Activated B cell treated with CpG ODN at 0.5 μM for 24 hours (primary cell): Measurements from ENCODE around the gene TRIM54. TPM values are rescaled to one million over a fixed set of nuclear protein-coding genes. Genes with fewer than 3 reads are reported as not detected.
A peak's percentile ranks its signal among the peaks of the same experiment; 100 is the strongest.

Experiments
- ATAC-seq: fragments of 200-7000 bp; cut with Tn5 transposase; one replicate; pipeline ENCODE4 v1.10.0; 2021; ENCODE audit warnings: low read depth, mild to moderate bottlenecking, moderate library complexity
- CTCF ChIA-PET: fragments of 350-600 bp; sonication (Branson Sonifier 250); formaldehyde crosslinking; loops from one replicate; lab custom pipeline; 2021; ENCODE audit warnings: antibody characterized with exemption; lab: Charles Lee
- POLR2A ChIA-PET: fragments of 350-600 bp; sonication (Branson Sonifier 250); formaldehyde crosslinking; loops from one replicate; lab custom pipeline; 2021; ENCODE audit warnings: antibody characterized with exemption; lab: Charles Lee
- DNase-seq: peaks from one replicate; pipeline ENCODE4 v3.0.0; 2022
- H3K27ac Mint-ChIP-seq: one replicate; pipeline ENCODE4 v1.8.0; 2020; ENCODE audit warnings: mixed read lengths
- H3K27me3 Mint-ChIP-seq: one replicate; pipeline ENCODE4 v1.8.0; 2021; ENCODE audit warnings: mixed read lengths
- H3K36me3 Mint-ChIP-seq: one replicate; pipeline ENCODE4 v1.8.0; 2021; ENCODE audit warnings: low read depth, mixed read lengths
- H3K4me1 Mint-ChIP-seq: one replicate; pipeline ENCODE4 v1.8.0; 2021; ENCODE audit warnings: mixed read lengths
- H3K4me3 Mint-ChIP-seq: one replicate; pipeline ENCODE4 v1.8.0; 2020; ENCODE audit warnings: mild to moderate bottlenecking, mixed read lengths
- H3K9me3 Mint-ChIP-seq: one replicate; pipeline ENCODE4 v1.8.0; 2020; ENCODE audit warnings: mixed read lengths
- intact Hi-C: fragments of 100-400 bp; cut with micrococcal nuclease; formaldehyde crosslinking; loops from one replicate; pipeline ENCODE4 v1.15.1; 2024
- total RNA-seq: library from RNA; stranded (reverse); gene quantifications from 2 replicates; pipeline ENCODE4 v1.2.3, GENCODE V29; 2022
- TF ChIP-seq, protein P1 (sequence below): fragments of 200-600 bp; IDR thresholded peaks from one replicate; pipeline ENCODE4 v1.8.0; 2022; ENCODE audit warnings: antibody characterized with exemption, mild to moderate bottlenecking

Gene TRIM54
- total RNA-seq, 1 donor from 2014 or later: not detected

DNA sequence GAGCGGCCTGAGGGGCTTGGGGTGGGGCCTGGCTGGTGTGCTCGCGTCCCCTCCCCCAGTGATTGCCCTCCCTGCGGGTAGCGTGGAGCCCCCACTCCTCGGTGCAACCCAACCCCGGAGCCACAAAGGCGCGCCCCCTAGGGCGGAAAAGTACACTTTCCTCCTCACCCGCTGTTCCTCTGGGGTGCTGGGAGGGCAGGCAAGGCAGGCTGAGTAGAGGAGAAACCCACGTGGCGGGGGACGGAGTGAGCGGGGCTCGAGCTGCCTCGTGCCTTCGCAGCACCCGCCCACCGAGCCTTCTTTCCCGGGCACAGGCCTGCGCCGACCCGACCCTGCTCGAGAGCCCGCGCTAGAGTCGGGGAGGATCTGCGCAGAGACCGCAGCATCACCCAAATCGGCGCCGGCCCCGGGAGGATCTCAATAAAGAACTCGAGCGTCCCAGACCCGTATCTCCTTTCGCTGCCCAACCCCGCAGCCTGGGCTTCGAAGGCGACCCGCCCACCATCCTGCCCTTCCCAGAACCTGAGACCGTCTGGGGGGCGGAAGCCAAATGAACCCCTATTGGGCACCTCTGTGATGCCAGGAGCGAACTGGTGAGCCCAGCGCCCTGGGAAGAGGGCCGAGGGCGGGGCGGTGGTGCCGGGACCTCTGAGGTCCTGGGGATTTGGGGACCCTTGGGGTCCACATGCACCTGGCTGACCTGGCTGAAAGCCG is 24.5 kb downstream of the TRIM54 start:
- Mint-ChIP-seq H3K4me1 (peaks cover 11% of the 10 kb centered on the region), H3K9me3 (no peaks in the 10 kb centered on the region), H3K36me3 (peaks cover 24% of the 10 kb centered on the region), H3K27ac (no peak overlapping the region), H3K27me3 (peaks cover 18% of the 10 kb centered on the region), H3K4me3 (peak overlapping the region; percentile 35)
- DNase-seq (peak; percentile 28), ATAC-seq (peak; percentile 49)
- TF ChIP-seq, protein P1, sequence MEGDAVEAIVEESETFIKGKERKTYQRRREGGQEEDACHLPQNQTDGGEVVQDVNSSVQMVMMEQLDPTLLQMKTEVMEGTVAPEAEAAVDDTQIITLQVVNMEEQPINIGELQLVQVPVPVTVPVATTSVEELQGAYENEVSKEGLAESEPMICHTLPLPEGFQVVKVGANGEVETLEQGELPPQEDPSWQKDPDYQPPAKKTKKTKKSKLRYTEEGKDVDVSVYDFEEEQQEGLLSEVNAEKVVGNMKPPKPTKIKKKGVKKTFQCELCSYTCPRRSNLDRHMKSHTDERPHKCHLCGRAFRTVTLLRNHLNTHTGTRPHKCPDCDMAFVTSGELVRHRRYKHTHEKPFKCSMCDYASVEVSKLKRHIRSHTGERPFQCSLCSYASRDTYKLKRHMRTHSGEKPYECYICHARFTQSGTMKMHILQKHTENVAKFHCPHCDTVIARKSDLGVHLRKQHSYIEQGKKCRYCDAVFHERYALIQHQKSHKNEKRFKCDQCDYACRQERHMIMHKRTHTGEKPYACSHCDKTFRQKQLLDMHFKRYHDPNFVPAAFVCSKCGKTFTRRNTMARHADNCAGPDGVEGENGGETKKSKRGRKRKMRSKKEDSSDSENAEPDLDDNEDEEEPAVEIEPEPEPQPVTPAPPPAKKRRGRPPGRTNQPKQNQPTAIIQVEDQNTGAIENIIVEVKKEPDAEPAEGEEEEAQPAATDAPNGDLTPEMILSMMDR: no peak
- intact Hi-C loops: no loop called here
- ChIA-PET CTCF (no interaction called here), POLR2A (no interaction called here)

DNA sequence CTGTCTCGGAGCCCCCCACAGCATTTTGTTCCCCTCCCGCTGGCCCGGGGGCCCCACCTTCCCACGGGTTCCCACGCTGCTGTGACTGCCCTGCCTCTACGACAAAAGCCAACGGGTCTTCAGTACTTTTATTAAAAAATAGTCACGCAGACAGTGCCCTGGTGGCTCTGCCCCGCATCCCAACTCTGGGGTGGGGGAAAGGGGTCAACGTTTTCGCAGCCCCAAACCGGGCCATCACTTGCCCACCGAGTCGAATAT is 25.0 kb downstream of the TRIM54 start:
- intact Hi-C loops: no loop called here
- ATAC-seq (no peak), DNase-seq (no peak)
- ChIA-PET CTCF (no interaction called here), POLR2A (no interaction called here)
- H3K27ac Mint-ChIP-seq: no peak overlapping the region
- peaks cover 11% of the 10 kb centered on the region for H3K4me1 Mint-ChIP-seq
- peaks cover 25% of the 10 kb centered on the region for H3K36me3 Mint-ChIP-seq
- H3K27me3 Mint-ChIP-seq: peaks cover 18% of the 10 kb centered on the region
- no peaks in the 10 kb centered on the region for H3K9me3 Mint-ChIP-seq
- TF ChIP-seq, protein P1: no peak
- H3K4me3 Mint-ChIP-seq: peak overlapping the region; percentile 7

DNA sequence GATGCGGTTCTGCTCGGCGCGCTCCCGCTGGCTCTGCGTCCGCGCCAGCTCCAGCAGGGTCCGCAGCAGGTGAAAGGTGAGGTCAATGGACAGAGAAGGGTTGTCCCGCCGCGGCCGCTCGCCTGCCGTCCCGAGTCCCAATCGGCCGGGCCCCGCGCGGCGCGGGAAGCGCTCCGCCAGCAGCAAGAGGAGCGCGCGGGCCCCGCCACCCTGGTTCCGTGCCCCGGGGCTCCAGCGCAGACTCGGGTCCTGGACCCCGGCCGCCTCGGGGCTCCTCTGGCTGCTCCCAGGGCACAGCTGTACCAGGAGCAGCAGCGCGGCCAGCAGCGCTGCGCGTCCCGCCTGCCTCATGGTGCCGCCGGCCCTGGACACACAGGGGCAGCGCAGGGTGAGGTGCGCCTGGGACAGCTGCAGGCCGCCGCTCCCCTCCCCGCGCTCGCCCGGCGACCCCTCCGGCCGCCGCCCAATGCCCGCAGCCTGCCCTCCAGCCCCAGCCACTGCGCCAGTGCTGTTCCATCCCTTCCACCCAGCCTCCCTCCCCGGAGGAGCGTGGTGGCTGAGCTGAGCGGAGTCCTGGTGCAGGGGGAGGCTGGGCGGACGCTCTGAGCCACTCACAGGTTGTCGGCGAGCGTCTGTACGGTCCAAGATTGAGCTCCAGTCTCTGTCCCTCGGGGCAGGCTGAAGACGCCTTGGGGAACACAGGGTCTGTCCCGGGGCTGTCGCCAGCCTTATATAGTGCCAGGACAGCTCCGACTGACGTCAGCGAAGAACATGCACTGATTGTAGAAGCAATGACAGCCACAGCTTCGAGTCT is 25.5 kb downstream of the TRIM54 start:
- Mint-ChIP-seq H3K4me3 (no peak overlapping the region), H3K9me3 (no peaks in the 10 kb centered on the region), H3K36me3 (peaks cover 30% of the 10 kb centered on the region), H3K27ac (no peak overlapping the region), H3K27me3 (peaks cover 18% of the 10 kb centered on the region), H3K4me1 (peaks cover 10% of the 10 kb centered on the region)
- intact Hi-C loops: no loop called here
- ChIA-PET CTCF (no interaction called here), POLR2A (no interaction called here)
- TF ChIP-seq, protein P1: no peak
- DNase-seq (no peak), ATAC-seq (no peak)

DNA sequence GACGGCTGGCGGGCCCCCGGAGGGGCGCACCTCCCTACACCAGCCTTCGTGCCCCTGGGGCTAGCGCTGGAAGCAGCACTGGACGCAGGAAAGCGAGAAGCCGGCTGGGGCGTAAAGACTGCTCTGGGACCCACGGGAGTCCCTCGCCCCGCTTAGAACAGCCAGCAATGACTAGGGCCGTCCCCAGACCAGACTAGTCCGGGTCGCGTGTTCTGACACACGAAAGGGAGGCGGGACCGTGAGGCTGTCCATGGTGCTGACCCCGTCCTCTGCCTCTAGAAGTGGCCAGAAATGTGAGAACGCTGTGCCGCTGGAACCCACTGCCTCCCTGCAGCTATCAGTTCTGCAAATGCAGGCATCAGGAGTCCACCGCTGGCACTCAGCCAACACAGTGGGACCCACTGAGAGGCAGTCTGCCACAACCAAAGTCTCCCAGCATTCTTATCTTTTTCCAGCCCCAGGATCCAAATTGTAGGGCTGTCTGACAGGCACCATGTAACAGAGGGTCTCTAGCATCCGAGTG is 26.2 kb downstream of the TRIM54 start, which contains the start of gene UCN:
UCN (minus strand) TSS at position 87 of the 523 bp plus-strand sequence. CDS start 550 bp downstream, outside the sequence.
- H3K27me3 Mint-ChIP-seq: peaks cover 18% of the 10 kb centered on the region
- intact Hi-C loops: no loop called here
- ATAC-seq (no peak), DNase-seq (no peak)
- POLR2A ChIA-PET: no interaction called here
- H3K27ac Mint-ChIP-seq: no peak within 1 kb of the TSS
- peaks cover 30% of the 10 kb centered on the region for H3K36me3 Mint-ChIP-seq
- no peaks in the 10 kb centered on the region for H3K9me3 Mint-ChIP-seq
- CTCF ChIA-PET: no interaction called here
- TF ChIP-seq, protein P1: no peak
- peak within 1 kb of the TSS; percentile 7 for H3K4me3 Mint-ChIP-seq
- H3K4me1 Mint-ChIP-seq: peaks cover 7% of the 10 kb centered on the region

DNA sequence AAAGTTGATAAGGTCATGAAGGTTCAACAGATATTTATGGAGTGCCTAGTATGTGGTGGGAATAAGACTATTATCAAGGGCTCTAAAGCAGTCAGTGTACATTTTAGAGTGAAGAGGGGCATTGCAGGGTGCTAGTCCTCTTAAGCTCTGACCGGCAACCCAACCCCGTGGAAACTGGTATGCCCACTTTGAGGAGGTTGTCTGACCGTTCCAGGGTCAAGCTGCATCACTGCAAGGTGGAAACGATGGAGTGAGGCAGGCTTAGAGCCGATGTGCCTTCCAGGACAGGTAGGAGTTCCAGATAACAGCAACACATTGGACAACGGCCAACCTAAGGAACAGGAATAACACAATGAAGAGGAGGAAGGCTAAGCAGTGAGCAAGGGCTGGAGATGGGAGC is 27.4 kb downstream of the TRIM54 start:
- peaks cover 30% of the 10 kb centered on the region for H3K36me3 Mint-ChIP-seq
- TF ChIP-seq, protein P1: no peak
- H3K27me3 Mint-ChIP-seq: peaks cover 16% of the 10 kb centered on the region
- ChIA-PET POLR2A (interaction anchor here (0.7 kb wide), 1 partner anchor 414 kb away, joined by 3 read pairs; no protein-coding TSS in a partner anchor), CTCF (no interaction called here)
- no peak for ATAC-seq
- no peak for DNase-seq
- no peaks in the 10 kb centered on the region for H3K9me3 Mint-ChIP-seq
- H3K4me3 Mint-ChIP-seq: no peak overlapping the region
- intact Hi-C loops: no loop called here
- H3K4me1 Mint-ChIP-seq: peaks cover 7% of the 10 kb centered on the region
- no peak overlapping the region for H3K27ac Mint-ChIP-seq
